Islet of Langerhans (tissue), 1 donor: ENCODE results near the gene LPCAT1.
"Not testable (repeated sequence)": the region's sequence is repeated elsewhere in the genome, so short reads cannot be mapped to it uniquely, and the experiment has no call there.

Experiments used
- FAIRE-seq: peaks from one replicate; lab custom pipeline; 2011; peaks lifted over from hg19 to GRCh38; lab: Jason Lieb, UNC

Gene LPCAT1

GRCh38 chr5:1523793-1524480, at the start of gene LPCAT1:
LPCAT1 (minus strand) TSS chr5:1523960; CDS start chr5:1523844, 116 bp downstream.
- FAIRE-seq: no peak

- FAIRE-seq: not testable (repeated sequence)
Measured at GRCh38 chr5:1571875-1572274, 48.1 kb upstream of the LPCAT1 start.

- FAIRE-seq: no peak
Measured at GRCh38 chr5:1570975-1571374, 47.2 kb upstream of the LPCAT1 start.

- no peak for FAIRE-seq
Measured at GRCh38 chr5:1568201-1568979, 44.6 kb upstream of the LPCAT1 start.

GRCh38 chr5:1567527-1568200, 43.9 kb upstream of the LPCAT1 start:
- not testable (repeated sequence) for FAIRE-seq

GRCh38 chr5:1565737-1566734, 42.3 kb upstream of the LPCAT1 start:
- FAIRE-seq: no peak

GRCh38 chr5:1564824-1565736, 41.3 kb upstream of the LPCAT1 start:
- no peak for FAIRE-seq

- FAIRE-seq: no peak
Measured at GRCh38 chr5:1564182-1564748, 40.5 kb upstream of the LPCAT1 start.

- FAIRE-seq: no peak
Measured at GRCh38 chr5:1563617-1564181, 39.9 kb upstream of the LPCAT1 start.

- FAIRE-seq: no peak
Measured at GRCh38 chr5:1563051-1563461, 39.3 kb upstream of the LPCAT1 start.

- FAIRE-seq: no peak
Measured at GRCh38 chr5:1562599-1562998, 38.8 kb upstream of the LPCAT1 start.

GRCh38 chr5:1561402-1561929, 37.7 kb upstream of the LPCAT1 start:
- no peak for FAIRE-seq

- FAIRE-seq: not testable (repeated sequence)
Measured at GRCh38 chr5:1560499-1560898, 36.7 kb upstream of the LPCAT1 start.

- FAIRE-seq: no peak
Measured at GRCh38 chr5:1558944-1559343, 35.2 kb upstream of the LPCAT1 start.

- FAIRE-seq: no peak
Measured at GRCh38 chr5:1557114-1557873, 33.5 kb upstream of the LPCAT1 start.

- no peak for FAIRE-seq
Measured at GRCh38 chr5:1555808-1556731, 32.3 kb upstream of the LPCAT1 start.

- FAIRE-seq: no peak
Measured at GRCh38 chr5:1555011-1555807, 31.4 kb upstream of the LPCAT1 start.
